Posterior cingulate gyrus (tissue), 11 donors: Measurements from ENCODE around the gene RCOR1.

ENCODE experiments used
- DNase-seq, 10 donors: peaks; one replicate each; pipeline versions ENCODE4 v3.0.0 to v3.0.0-alpha.2; 2020 to 2021; ENCODE audit warnings: mixed read lengths in 3 of 10
- intact Hi-C: fragments of 100-400 bp; cut with DNase I; formaldehyde crosslinking; loops from one replicate; pipeline ENCODE4 v1.15.1; 2023

The RCOR1 gene

GRCh38 chr14:102734436-102734835, 142.0 kb downstream of the RCOR1 start:
- intact Hi-C loops, result no loop called here
- DNase-seq, result peak in 1 of 10 donors; percentile 23

- intact Hi-C loops, result no loop called here
- no peak for DNase-seq
Measured at GRCh38 chr14:102736956-102737355, 144.5 kb downstream of the RCOR1 start.

- intact Hi-C loops, result no loop called here
- peak in 1 of 10 donors; percentile 46 for DNase-seq
Measured at GRCh38 chr14:102737402-102738372, 145.2 kb downstream of the RCOR1 start.

GRCh38 chr14:102738373-102739189, 146.1 kb downstream of the RCOR1 start:
- intact Hi-C loops, result no loop called here

GRCh38 chr14:102739190-102739469, 146.7 kb downstream of the RCOR1 start:
- peak in 1 of 10 donors; percentile 19 for DNase-seq
- intact Hi-C loops, result no loop called here

More at GRCh38 chr14:102738373-102739189, 146.1 kb downstream of the RCOR1 start:
- DNase-seq, result peak in 1 of 10 donors; percentile 74

GRCh38 chr14:102746634-102747438, 154.4 kb downstream of the RCOR1 start:
- peak in 1 of 10 donors; percentile 37 for DNase-seq

GRCh38 chr14:102748806-102749205, 156.4 kb downstream of the RCOR1 start:
- intact Hi-C loops, result no loop called here

More at GRCh38 chr14:102746634-102747438, 154.4 kb downstream of the RCOR1 start:
- intact Hi-C loops, result no loop called here

GRCh38 chr14:102749393-102750305, 157.2 kb downstream of the RCOR1 start:
- intact Hi-C loops, result no loop called here
- peak in 1 of 10 donors; percentile 79 for DNase-seq

More at GRCh38 chr14:102748806-102749205, 156.4 kb downstream of the RCOR1 start:
- no peak for DNase-seq

- intact Hi-C loops, result no loop called here
- no peak for DNase-seq
Measured at GRCh38 chr14:102750376-102750775, 157.9 kb downstream of the RCOR1 start.

- DNase-seq, result no peak
- intact Hi-C loops, result no loop called here
Measured at GRCh38 chr14:102751088-102751487, 158.6 kb downstream of the RCOR1 start.

- intact Hi-C loops, result no loop called here
- no peak for DNase-seq
Measured at GRCh38 chr14:102752239-102752847, 159.9 kb downstream of the RCOR1 start.

- intact Hi-C loops, result no loop called here
- no peak for DNase-seq
Measured at GRCh38 chr14:102754370-102755262, 162.2 kb downstream of the RCOR1 start.

GRCh38 chr14:102757646-102758045, 165.2 kb downstream of the RCOR1 start:
- DNase-seq, result no peak
- intact Hi-C loops, result no loop called here

- no peak for DNase-seq
- intact Hi-C loops, result no loop called here
Measured at GRCh38 chr14:102758087-102758486, 165.6 kb downstream of the RCOR1 start.

GRCh38 chr14:102759456-102760187, 167.2 kb downstream of the RCOR1 start:
- intact Hi-C loops, result no loop called here
- DNase-seq, result no peak

GRCh38 chr14:102760496-102761193, 168.2 kb downstream of the RCOR1 start:
- intact Hi-C loops, result no loop called here
- DNase-seq, result no peak

- DNase-seq, result no peak
- intact Hi-C loops, result no loop called here
Measured at GRCh38 chr14:102761206-102761605, 168.8 kb downstream of the RCOR1 start.
